HepG2 (cell line): ENCODE results near the gene TMEM178A. TPM values are rescaled to one million over a fixed set of nuclear protein-coding genes. Genes with fewer than 3 reads are reported as not detected.

Experiments
- ATAC-seq: fragments of 200-7000 bp; cut with Tn5 transposase; 3 replicates; pipeline ENCODE4 v1.9.1; 2020; ENCODE audit warnings: mild to moderate bottlenecking, moderate library complexity
- BruUV-seq: library from RNA; stranded (reverse); fragments of 400-500 nt; replicated peaks from 2 replicates; lab custom pipeline; 2021; lab: Mats Ljungman, UMichigan
- CTCF ChIA-PET: fragments of 300-600 bp; formaldehyde crosslinking; extraction: SDS; loops from one replicate; lab custom pipeline; 2021; ENCODE audit warnings: low total read pairs, inconsistent platforms, low intra/inter-chr PET ratio; lab: Yijun Ruan, JAX
- POLR2A ChIA-PET: fragments of 350-600 bp; sonication (Branson Sonifier 250); formaldehyde crosslinking; loops from one replicate; lab custom pipeline; 2020; ENCODE audit warnings: antibody characterized with exemption, inconsistent platforms; lab: Yijun Ruan, JAX
- DNase-seq: peaks from one replicate; pipeline ENCODE4 v3.0.0-alpha.2; 2015; ENCODE audit warnings: low spot score
- FAIRE-seq: peaks from 3 replicates; lab custom pipeline; 2011; peaks lifted over from hg19 to GRCh38; lab: Jason Lieb, UNC
- H2AFZ ChIP-seq: one replicate; pipeline ENCODE4 v1.6.1; 2011; ENCODE audit warnings: low read length, inconsistent platforms
- H3K27ac ChIP-seq: fragments of 300-600 bp; 3 replicates; pipeline ENCODE4 v1.8.0; 2011; ENCODE audit warnings: mixed run types, mild to moderate bottlenecking, mixed read lengths, low read length, inconsistent platforms; ENCODE audit not compliant: insufficient read depth; ENCODE audit errors: extremely low read length
- H3K27me3 ChIP-seq, 2 experiments: fragments of 200-600 bp in 1 of 2; 2 replicates in 1 of 2; 3 replicates in 1 of 2; pipeline versions ENCODE4 v1.6.0 to v1.8.0; 2011; ENCODE audit warnings: low read length in 2 of 2, mild to moderate bottlenecking in 2 of 2, moderate library complexity in 2 of 2, inconsistent platforms in 1 of 2; ENCODE audit not compliant: insufficient read depth in 2 of 2, control insufficient read depth in 1 of 2
- H3K36me3 ChIP-seq, 2 experiments: fragments of 200-600 bp in 1 of 2; replicated peaks in 1 of 2; 2 replicates in 1 of 2; 3 replicates in 1 of 2; pipeline versions ENCODE4 v1.5.1 to v1.8.0; 2011; ENCODE audit warnings: low read length in 2 of 2, inconsistent platforms in 1 of 2; ENCODE audit not compliant: insufficient read depth in 2 of 2, control insufficient read depth in 1 of 2
- H3K4me1 ChIP-seq: 2 replicates; pipeline ENCODE4 v1.5.1; 2012; ENCODE audit warnings: low read length, inconsistent platforms; ENCODE audit not compliant: insufficient read depth
- H3K4me2 ChIP-seq: 2 replicates; pipeline ENCODE4 v1.6.0; 2011; ENCODE audit warnings: low read depth, low read length, inconsistent platforms
- H3K4me3 ChIP-seq, 3 experiments: fragments of 200-600 bp in 1 of 3; sonication (generic), shearing (Covaris generic) in 1 of 3; replicated peaks in 1 of 3; 2 replicates each; pipeline ENCODE4 v1.5.1; 2011 to 2016; ENCODE audit warnings: low read length in 3 of 3, inconsistent platforms in 2 of 3, low read depth in 2 of 3, mild to moderate bottlenecking in 2 of 3, control low read depth in 1 of 3, mixed read lengths in 1 of 3; ENCODE audit not compliant: insufficient read depth in 1 of 3
- H3K79me2 ChIP-seq: one replicate; pipeline ENCODE4 v1.6.1; 2011; ENCODE audit warnings: low read length, inconsistent platforms; ENCODE audit not compliant: insufficient read depth
- H3K9ac ChIP-seq: 2 replicates; pipeline ENCODE4 v1.6.0; 2011; ENCODE audit warnings: mild to moderate bottlenecking, low read depth, low read length, inconsistent platforms; ENCODE audit not compliant: insufficient read depth
- H3K9me3 ChIP-seq: 2 replicates; pipeline ENCODE4 v1.5.1; 2012; ENCODE audit warnings: mild to moderate bottlenecking, low read length
- H4K20me1 ChIP-seq: 2 replicates; pipeline ENCODE4 v1.6.0; 2011; ENCODE audit warnings: inconsistent platforms, mild to moderate bottlenecking, low read length, moderate library complexity; ENCODE audit not compliant: insufficient read depth
- AHR ChIP-seq: IDR thresholded peaks from 2 replicates; pipeline ENCODE4 v1.6.1; 2018; ENCODE audit warnings: missing genetic modification reagents, missing compliant biosample characterization
- KAT8 ChIP-seq: IDR thresholded peaks from 2 replicates; pipeline ENCODE4 v1.6.1; 2016; ENCODE audit warnings: missing genetic modification reagents, missing compliant biosample characterization
- SOX13 ChIP-seq, 3 experiments: fragments of 450-650 bp in 1 of 3; sonication (generic) in 1 of 3; formaldehyde crosslinking in 1 of 3; IDR thresholded peaks in 2 of 3; conservative IDR thresholded peaks in 1 of 3; 2 replicates each; pipeline versions ENCODE4 v1.5.0 to v1.6.1; 2016 to 2020; ENCODE audit warnings: antibody characterized with exemption in 1 of 3, mild to moderate bottlenecking in 1 of 3, missing compliant biosample characterization in 1 of 3, missing genetic modification reagents in 1 of 3, moderate library complexity in 1 of 3
- SP5 ChIP-seq: IDR thresholded peaks from 2 replicates; pipeline ENCODE4 v1.6.1; 2016; ENCODE audit warnings: low read depth, borderline replicate concordance
- ZNF292 ChIP-seq: sonication (generic); formaldehyde crosslinking; IDR thresholded peaks from 2 replicates; pipeline ENCODE4 v1.8.1; 2022; ENCODE audit warnings: mild to moderate bottlenecking, low read depth, missing genetic modification reagents, borderline replicate concordance
- ZNF350 ChIP-seq: sonication (generic); formaldehyde crosslinking; IDR thresholded peaks from 2 replicates; pipeline ENCODE4 v1.4.0; 2020; ENCODE audit warnings: mild to moderate bottlenecking, low read depth, missing genetic modification reagents, borderline replicate concordance
- ZNF432 ChIP-seq: sonication (generic); formaldehyde crosslinking; IDR thresholded peaks from 2 replicates; pipeline ENCODE4 v1.5.0; 2020; ENCODE audit warnings: missing genetic modification reagents, mild to moderate bottlenecking, borderline replicate concordance
- WGBS: methylation state at CpG from one replicate; pipeline ENCODE4 v1.1.6; 2017; ENCODE audit warnings: low lambda C conversion rate; 5-methylcytosine and 5-hydroxymethylcytosine counted together
- in situ Hi-C: cut with HindIII; loops from 2 replicates; pipeline ENCODE4 v1.10.0; 2017; ENCODE audit warnings: low pct_unique_long_range_greater_than_20kb; ENCODE audit not compliant: extremely low pct_ligation_motif_present
- intact Hi-C: fragments of 100-400 bp; cut with micrococcal nuclease; formaldehyde crosslinking; loops from one replicate; pipeline ENCODE4 v1.10.0; 2022; ENCODE audit not compliant: unreplicated experiment
- polyA plus RNA-seq, 8 experiments: library from polyadenylated mRNA; depleted of rRNA in 3 of 8; stranded (reverse) in 7 of 8; unstranded in 1 of 8; fragments of >200 nt; fragmentation: Illumina TruSeq in 4 of 8; extraction: Trizol in 4 of 8; gene quantifications; 2 replicates each; pipeline versions ENCODE4 v1.2.1 to v1.2.3, GENCODE V29; 2011 to 2016; ENCODE audit warnings: low read depth in 4 of 8, missing spikeins in 1 of 8, mixed read lengths in 1 of 8; ENCODE audit not compliant: insufficient read depth in 1 of 8
- total RNA-seq, 5 experiments: library from RNA; depleted of rRNA; stranded (reverse); fragments of >200 nt; fragmentation: Illumina TruSeq; extraction: Trizol; gene quantifications; 2 replicates each; pipeline ENCODE4 v1.2.3, GENCODE V29; 2016; ENCODE audit warnings: low read depth in 1 of 5
- TF ChIP-seq, protein P1 (sequence below): IDR thresholded peaks from 2 replicates; pipeline ENCODE4 v1.6.1; 2018; ENCODE audit warnings: missing genetic modification reagents
- TF ChIP-seq, protein P2 (sequence below): IDR thresholded peaks from 2 replicates; pipeline ENCODE4 v1.4.0; 2020; ENCODE audit warnings: mild to moderate bottlenecking, missing genetic modification reagents

TMEM178A gene
- total and polyA plus RNA-seq, 2 of the 13 experiments (the other 11 are each of a cell fraction or from before 2014, with no cell fraction given): 0.38 to 3.3 TPM

- peak; percentile 42; the same call in 1 of the 2 replicates for TF ChIP-seq ZNF292 (CRISPR knock-in tag)
Measured at GRCh38 chr2:39717067-39717466, 51.4 kb downstream of the TMEM178A start (continued).

GRCh38 chr2:39718483-39718882 is 52.8 kb downstream of the TMEM178A start:
- intact Hi-C loops (loop anchor here (2.0 kb wide), 1 partner anchor 14 kb away; no protein-coding TSS in a partner anchor), in situ Hi-C loops (loop anchor here (5.0 kb wide), 1 partner anchor 206 kb away; no protein-coding TSS in a partner anchor)
- Histone ChIP-seq H3K27me3 (peaks cover 2 to 38% of the 10 kb centered on the region in 2 experiments; a peak in 4 of 5 replicates), H3K4me3 (no peak overlapping the region), H3K4me1 (peaks cover 29% of the 10 kb centered on the region), H3K4me2 (peak overlapping the region; percentile 34), H4K20me1 (no peaks in the 10 kb centered on the region), H2AFZ (no peak overlapping the region), H3K79me2 (no peaks in the 10 kb centered on the region), H3K9ac (no peak overlapping the region), H3K36me3 (no peaks in the 10 kb centered on the region), H3K27ac (no peak overlapping the region), H3K9me3 (no peaks in the 10 kb centered on the region)
- ChIA-PET CTCF (no interaction called here), POLR2A (interaction anchor here (1.1 kb wide), 1 partner anchor 203 kb away, joined by 5 read pairs; no protein-coding TSS in a partner anchor)
- DNase-seq (peak; percentile 31), FAIRE-seq (no peak), ATAC-seq (no peak)
- TF ChIP-seq, protein P1, sequence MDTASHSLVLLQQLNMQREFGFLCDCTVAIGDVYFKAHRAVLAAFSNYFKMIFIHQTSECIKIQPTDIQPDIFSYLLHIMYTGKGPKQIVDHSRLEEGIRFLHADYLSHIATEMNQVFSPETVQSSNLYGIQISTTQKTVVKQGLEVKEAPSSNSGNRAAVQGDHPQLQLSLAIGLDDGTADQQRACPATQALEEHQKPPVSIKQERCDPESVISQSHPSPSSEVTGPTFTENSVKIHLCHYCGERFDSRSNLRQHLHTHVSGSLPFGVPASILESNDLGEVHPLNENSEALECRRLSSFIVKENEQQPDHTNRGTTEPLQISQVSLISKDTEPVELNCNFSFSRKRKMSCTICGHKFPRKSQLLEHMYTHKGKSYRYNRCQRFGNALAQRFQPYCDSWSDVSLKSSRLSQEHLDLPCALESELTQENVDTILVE (CRISPR knock-in tag): no peak
- TF ChIP-seq, protein P2, sequence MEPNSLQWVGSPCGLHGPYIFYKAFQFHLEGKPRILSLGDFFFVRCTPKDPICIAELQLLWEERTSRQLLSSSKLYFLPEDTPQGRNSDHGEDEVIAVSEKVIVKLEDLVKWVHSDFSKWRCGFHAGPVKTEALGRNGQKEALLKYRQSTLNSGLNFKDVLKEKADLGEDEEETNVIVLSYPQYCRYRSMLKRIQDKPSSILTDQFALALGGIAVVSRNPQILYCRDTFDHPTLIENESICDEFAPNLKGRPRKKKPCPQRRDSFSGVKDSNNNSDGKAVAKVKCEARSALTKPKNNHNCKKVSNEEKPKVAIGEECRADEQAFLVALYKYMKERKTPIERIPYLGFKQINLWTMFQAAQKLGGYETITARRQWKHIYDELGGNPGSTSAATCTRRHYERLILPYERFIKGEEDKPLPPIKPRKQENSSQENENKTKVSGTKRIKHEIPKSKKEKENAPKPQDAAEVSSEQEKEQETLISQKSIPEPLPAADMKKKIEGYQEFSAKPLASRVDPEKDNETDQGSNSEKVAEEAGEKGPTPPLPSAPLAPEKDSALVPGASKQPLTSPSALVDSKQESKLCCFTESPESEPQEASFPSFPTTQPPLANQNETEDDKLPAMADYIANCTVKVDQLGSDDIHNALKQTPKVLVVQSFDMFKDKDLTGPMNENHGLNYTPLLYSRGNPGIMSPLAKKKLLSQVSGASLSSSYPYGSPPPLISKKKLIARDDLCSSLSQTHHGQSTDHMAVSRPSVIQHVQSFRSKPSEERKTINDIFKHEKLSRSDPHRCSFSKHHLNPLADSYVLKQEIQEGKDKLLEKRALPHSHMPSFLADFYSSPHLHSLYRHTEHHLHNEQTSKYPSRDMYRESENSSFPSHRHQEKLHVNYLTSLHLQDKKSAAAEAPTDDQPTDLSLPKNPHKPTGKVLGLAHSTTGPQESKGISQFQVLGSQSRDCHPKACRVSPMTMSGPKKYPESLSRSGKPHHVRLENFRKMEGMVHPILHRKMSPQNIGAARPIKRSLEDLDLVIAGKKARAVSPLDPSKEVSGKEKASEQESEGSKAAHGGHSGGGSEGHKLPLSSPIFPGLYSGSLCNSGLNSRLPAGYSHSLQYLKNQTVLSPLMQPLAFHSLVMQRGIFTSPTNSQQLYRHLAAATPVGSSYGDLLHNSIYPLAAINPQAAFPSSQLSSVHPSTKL (CRISPR knock-in tag): 0 out of 2 replicates have a peak, but pooled peaks have one; percentile 15
- no peak for TF ChIP-seq SOX13 (IDR thresholded peaks at IDR 0.05)
- peak in 1 of 2 experiments; percentile 23; a peak in 1 of 4 replicates for TF ChIP-seq SOX13 (CRISPR knock-in tag; conservative IDR thresholded peaks at IDR 0.05 in 1 of 2, IDR thresholded peaks at IDR 0.05 in 1 of 2)
- no peak for TF ChIP-seq ZNF432 (CRISPR knock-in tag)
- no peak for TF ChIP-seq ZNF350 (CRISPR knock-in tag)
- peak; percentile 41; the same call in 1 of the 2 replicates for TF ChIP-seq SP5 (CRISPR knock-in tag)
- no peak for TF ChIP-seq KAT8 (CRISPR knock-in tag)
- TF ChIP-seq AHR (CRISPR knock-in tag): no peak
- WGBS: 22% methylated on average over 9 of the region's 9 CpGs
- no TSS peak for BruUV-seq
